GM06990 (cell line): ENCODE results near the gene CUL1.

Experiments used
- DNase-seq: peaks from one replicate; pipeline ENCODE4 v3.0.0-alpha.2; 2011; ENCODE audit not compliant: insufficient read length; ENCODE audit errors: extremely low read depth
- H3K27me3 ChIP-seq: replicated peaks from 2 replicates; pipeline ENCODE4 v1.6.0; 2011; ENCODE audit warnings: low read length; ENCODE audit not compliant: control insufficient read depth, insufficient read depth
- H3K36me3 ChIP-seq: 2 replicates; pipeline ENCODE4 v1.5.1; 2011; ENCODE audit warnings: low read length; ENCODE audit not compliant: control insufficient read depth, insufficient read depth
- H3K4me3 ChIP-seq: replicated peaks from 2 replicates; pipeline ENCODE4 v1.5.1; 2011; ENCODE audit warnings: low read depth, mild to moderate bottlenecking, control low read depth, low read length
- TF ChIP-seq, protein P1 (sequence below): IDR thresholded peaks from 2 replicates; pipeline ENCODE4 v1.5.1; 2011; ENCODE audit warnings: low read length, control low read depth, mild to moderate bottlenecking, inconsistent platforms; ENCODE audit not compliant: insufficient read depth, poor library complexity, severe bottlenecking

Gene CUL1

DNA sequence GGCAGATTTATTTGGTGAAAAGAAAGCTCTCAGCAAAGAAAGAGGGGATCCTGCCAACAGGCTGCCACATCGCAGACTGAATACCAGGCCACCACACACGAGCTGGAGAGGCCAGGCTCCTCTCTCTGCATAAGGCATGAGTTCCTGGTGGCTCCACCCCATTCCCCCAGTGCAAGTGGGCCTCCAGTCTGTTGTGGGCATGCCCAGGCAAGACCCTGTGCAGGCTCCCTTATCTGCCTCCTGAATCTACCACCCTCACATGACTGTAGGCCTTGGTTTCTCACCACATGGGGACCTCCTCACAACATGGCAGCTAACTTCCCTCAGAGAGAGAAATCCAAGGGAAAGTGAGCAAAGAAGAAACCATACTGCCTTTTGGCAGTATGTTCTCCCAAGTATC lies 26.7 kb upstream of the CUL1 start:
- no peaks in the 10 kb centered on the region for H3K36me3 ChIP-seq
- no peak overlapping the region for H3K4me3 ChIP-seq
- no peak for DNase-seq
- H3K27me3 ChIP-seq = no peaks in the 10 kb centered on the region
- TF ChIP-seq, protein P1, sequence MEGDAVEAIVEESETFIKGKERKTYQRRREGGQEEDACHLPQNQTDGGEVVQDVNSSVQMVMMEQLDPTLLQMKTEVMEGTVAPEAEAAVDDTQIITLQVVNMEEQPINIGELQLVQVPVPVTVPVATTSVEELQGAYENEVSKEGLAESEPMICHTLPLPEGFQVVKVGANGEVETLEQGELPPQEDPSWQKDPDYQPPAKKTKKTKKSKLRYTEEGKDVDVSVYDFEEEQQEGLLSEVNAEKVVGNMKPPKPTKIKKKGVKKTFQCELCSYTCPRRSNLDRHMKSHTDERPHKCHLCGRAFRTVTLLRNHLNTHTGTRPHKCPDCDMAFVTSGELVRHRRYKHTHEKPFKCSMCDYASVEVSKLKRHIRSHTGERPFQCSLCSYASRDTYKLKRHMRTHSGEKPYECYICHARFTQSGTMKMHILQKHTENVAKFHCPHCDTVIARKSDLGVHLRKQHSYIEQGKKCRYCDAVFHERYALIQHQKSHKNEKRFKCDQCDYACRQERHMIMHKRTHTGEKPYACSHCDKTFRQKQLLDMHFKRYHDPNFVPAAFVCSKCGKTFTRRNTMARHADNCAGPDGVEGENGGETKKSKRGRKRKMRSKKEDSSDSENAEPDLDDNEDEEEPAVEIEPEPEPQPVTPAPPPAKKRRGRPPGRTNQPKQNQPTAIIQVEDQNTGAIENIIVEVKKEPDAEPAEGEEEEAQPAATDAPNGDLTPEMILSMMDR = no peak

DNA sequence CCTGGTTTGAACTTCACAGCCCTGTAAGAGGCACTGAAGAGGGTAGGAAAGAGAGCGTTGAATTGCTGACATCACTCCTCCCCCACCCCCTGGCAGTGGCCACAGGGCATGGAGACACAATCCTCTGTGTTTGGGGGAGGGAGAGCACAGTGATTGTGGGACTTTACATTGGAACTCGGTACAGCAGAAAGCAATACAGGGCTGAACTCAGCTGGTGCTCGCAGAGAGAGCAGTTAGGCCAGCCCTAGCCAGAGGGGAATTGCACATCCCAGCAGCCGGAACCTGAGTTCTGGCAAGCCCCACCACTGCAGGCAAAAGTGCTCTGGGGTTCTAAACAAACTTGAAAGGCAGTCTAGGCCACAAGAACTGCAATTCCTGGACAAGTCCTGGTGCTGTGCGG lies 24.0 kb upstream of the CUL1 start:
- TF ChIP-seq, protein P1 = no peak
- Histone ChIP-seq H3K36me3 (no peaks in the 10 kb centered on the region), H3K4me3 (no peak overlapping the region), H3K27me3 (no peaks in the 10 kb centered on the region)
- DNase-seq = no peak

DNA sequence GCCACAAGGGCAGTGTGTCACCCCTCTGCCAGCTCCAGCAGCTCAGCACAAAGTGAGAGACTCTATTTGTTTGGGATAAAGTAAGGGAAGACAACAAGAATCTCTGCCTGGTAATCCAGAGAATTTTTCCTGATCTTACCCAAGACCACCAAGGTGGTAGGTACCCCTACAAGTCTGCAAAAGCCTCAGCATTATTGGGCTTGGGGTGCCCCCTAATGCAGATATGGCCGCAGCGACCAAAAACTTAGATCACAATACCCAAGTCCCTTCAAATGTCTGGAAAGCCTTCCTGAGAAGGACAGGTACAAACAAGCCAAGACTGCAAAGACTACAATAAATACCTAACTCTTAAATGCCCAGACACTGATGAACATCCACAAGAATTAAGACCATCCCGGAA lies 22.4 kb upstream of the CUL1 start:
- no peak for DNase-seq
- Histone ChIP-seq H3K36me3 (no peaks in the 10 kb centered on the region), H3K4me3 (no peak overlapping the region), H3K27me3 (no peaks in the 10 kb centered on the region)
- TF ChIP-seq, protein P1 = no peak

DNA sequence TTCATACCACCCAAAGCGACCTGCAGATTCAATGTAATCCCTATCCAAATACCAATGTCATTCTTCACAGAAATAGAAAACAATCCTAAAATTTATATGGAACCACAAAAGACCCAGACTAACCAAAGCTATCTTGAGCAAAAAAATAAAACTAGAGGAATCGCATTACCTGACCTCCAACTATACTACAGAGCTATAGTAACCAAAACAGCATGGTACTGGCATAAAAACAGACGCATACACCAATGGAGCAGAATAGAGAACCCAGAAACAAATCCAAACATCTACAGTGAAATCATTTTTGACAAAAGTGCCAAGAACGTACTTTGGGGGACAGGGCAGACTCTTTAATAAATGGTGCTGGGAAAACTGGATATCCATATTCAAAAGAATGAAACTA lies 16.9 kb upstream of the CUL1 start:
- Histone ChIP-seq H3K27me3 (no peaks in the 10 kb centered on the region; the same call in 1 of the 2 replicates), H3K4me3 (no peak overlapping the region), H3K36me3 (no peaks in the 10 kb centered on the region)
- DNase-seq = no peak
- TF ChIP-seq, protein P1 = no peak

DNA sequence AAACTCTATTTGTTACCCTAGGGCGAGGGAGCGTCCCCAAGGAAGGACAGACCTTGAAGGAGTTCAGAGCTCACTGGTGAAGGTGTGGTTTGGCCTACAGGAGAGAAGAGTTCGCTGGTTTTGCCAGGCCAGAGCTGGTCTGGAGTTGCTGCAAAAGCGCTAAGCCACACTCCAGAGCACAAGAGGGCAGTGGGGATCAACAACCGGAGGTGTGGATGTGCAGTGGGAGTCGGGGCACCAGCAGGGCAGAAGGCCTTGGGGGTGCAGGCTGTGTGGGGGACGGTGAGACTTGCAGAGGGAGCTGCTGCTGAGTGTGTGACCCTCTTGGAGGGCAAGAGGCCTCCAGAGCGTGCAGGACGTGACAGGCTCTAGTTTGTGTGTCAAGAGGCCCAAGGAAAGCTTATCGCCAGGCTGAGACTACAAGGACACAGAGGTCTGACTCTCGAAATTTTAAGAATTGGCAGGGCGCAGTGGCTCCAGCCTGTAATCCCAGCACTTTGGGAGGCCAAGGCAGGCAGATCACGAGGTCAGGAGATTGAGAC lies 14.3 kb upstream of the CUL1 start:
- TF ChIP-seq, protein P1 = no peak
- no peak for DNase-seq
- no peak overlapping the region for H3K4me3 ChIP-seq
- no peaks in the 10 kb centered on the region; the same call in 1 of the 2 replicates for H3K27me3 ChIP-seq
- no peaks in the 10 kb centered on the region for H3K36me3 ChIP-seq
